Sigmoid colon (tissue), 7 donors: ENCODE measurements around the gene ADARB1. TPM values are rescaled to one million over a fixed set of nuclear protein-coding genes. Genes with fewer than 3 reads are reported as not detected.

Source experiments
- DNase-seq: peaks from one replicate; pipeline ENCODE4 v3.0.0-alpha.2; 2019
- H3K27ac ChIP-seq, 4 donors: fragments of 200-600 bp; sonication (generic); one replicate each; pipeline ENCODE4 v1.5.1; 2016 to 2019; ENCODE audit warnings: mild to moderate bottlenecking in 1 of 4
- H3K27me3 ChIP-seq, 3 donors: fragments of 200-600 bp; sonication (generic); one replicate each; pipeline ENCODE4 v1.5.1; 2019; ENCODE audit warnings: mild to moderate bottlenecking in 1 of 3
- H3K36me3 ChIP-seq, 4 donors: fragments of 200-600 bp; sonication (generic); one replicate each; pipeline ENCODE4 v1.5.1; 2016 to 2019
- H3K4me1 ChIP-seq, 4 donors: fragments of 200-600 bp; sonication (generic); one replicate each; pipeline ENCODE4 v1.5.1; 2017 to 2019
- H3K4me3 ChIP-seq, 4 donors: fragments of 200-600 bp; sonication (generic); one replicate each; pipeline ENCODE4 v1.5.1; 2017 to 2019; ENCODE audit warnings: mild to moderate bottlenecking in 2 of 4, moderate library complexity in 1 of 4
- H3K9me3 ChIP-seq, 4 donors: fragments of 200-600 bp in 3 of 4; sonication (generic) in 3 of 4; one replicate each; pipeline versions ENCODE4 v1.5.1 to v1.6.1; 2013 to 2019
- EP300 ChIP-seq, 4 donors: sonication (generic); formaldehyde crosslinking; IDR thresholded peaks; one replicate each; pipeline ENCODE4 v1.6.1; 2017; ENCODE audit warnings: antibody characterized with exemption in 4 of 4
- POLR2A ChIP-seq, 2 donors: fragments of 450-650 bp; IDR thresholded peaks; one replicate each; pipeline ENCODE4 v1.6.1; 2016; ENCODE audit warnings: antibody characterized with exemption in 2 of 2, mild to moderate bottlenecking in 2 of 2, moderate library complexity in 2 of 2
- POLR2AphosphoS5 ChIP-seq, 4 donors: sonication (generic); formaldehyde crosslinking; IDR thresholded peaks; one replicate each; pipeline ENCODE4 v1.6.1; 2017; ENCODE audit warnings: antibody characterized with exemption in 4 of 4
- WGBS, 2 donors: extraction: QIAGEN DNeasy Blood & Tissue Kit; methylation state at CpG; one replicate each; pipeline ENCODE4 v1.1.7; 2013; 5-methylcytosine and 5-hydroxymethylcytosine counted together
- intact Hi-C: fragments of 100-400 bp; cut with DNase I; formaldehyde crosslinking; loops from one replicate; pipeline ENCODE4 v1.15.1; 2023
- polyA plus RNA-seq, 3 donors: library from polyadenylated mRNA; stranded (reverse); fragments of 200-250 nt; gene quantifications; one replicate each; pipeline ENCODE4 v1.2.3, GENCODE V29; 2013
- total RNA-seq, 4 donors: library from RNA; depleted of rRNA; stranded (reverse); fragments of >200 nt; gene quantifications; one replicate each; pipeline ENCODE4 v1.1.0, GENCODE V29; 2016
- TF ChIP-seq, protein P1 (sequence below), 4 experiments: fragments of 450-650 bp in 3 of 4; fragments of 200-600 bp in 1 of 4; IDR thresholded peaks; one replicate each; pipeline ENCODE4 v1.5.1; 2016 to 2019; ENCODE audit warnings: antibody characterized with exemption in 4 of 4, mild to moderate bottlenecking in 3 of 4, moderate library complexity in 2 of 4
- donor health status: healthy with polysubstance abuse.
- donor health status: Bipolar disorder and iron deficiency.
- donor health status: healthy.

ADARB1 gene
- total and polyA plus RNA-seq, 7 donors, result 0.92 to 102 (median 41.3) TPM

DNA sequence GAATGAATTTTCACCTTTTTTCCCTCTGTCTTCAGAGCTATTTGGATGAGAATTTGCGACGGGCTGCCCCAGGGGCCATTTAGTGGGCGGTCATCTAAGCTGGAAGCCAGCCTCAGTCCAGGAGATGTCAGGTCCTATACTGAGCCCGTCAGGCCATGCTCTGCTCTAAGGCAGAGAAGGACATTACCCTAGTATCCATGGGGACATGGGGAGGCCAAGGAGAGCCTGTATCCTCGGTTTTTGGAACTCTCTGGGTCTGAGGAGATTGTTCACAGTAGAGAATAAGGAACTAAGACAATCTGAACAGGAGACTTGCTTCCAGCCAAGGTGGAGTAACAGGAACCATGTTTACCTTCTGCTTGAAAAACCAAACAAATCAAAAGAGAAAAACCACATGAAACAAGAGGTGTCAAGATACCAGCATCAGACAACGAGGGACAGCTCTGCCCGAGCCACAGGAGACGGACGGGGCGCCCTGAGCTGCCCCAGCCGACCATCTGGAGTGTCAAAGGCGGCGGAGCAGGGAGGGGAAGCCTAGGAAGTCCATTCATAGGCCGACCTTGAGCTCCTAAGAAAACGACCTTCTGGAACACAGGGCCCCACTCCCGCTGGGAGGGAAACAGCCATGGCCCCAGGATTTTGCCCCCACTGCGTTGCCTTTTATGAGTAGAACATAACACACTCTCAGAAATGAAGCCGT lies 20.0 kb upstream of the ADARB1 start:
- no peak for TF ChIP-seq EP300 (IDR thresholded peaks at IDR 0.05)
- TF ChIP-seq, protein P1, sequence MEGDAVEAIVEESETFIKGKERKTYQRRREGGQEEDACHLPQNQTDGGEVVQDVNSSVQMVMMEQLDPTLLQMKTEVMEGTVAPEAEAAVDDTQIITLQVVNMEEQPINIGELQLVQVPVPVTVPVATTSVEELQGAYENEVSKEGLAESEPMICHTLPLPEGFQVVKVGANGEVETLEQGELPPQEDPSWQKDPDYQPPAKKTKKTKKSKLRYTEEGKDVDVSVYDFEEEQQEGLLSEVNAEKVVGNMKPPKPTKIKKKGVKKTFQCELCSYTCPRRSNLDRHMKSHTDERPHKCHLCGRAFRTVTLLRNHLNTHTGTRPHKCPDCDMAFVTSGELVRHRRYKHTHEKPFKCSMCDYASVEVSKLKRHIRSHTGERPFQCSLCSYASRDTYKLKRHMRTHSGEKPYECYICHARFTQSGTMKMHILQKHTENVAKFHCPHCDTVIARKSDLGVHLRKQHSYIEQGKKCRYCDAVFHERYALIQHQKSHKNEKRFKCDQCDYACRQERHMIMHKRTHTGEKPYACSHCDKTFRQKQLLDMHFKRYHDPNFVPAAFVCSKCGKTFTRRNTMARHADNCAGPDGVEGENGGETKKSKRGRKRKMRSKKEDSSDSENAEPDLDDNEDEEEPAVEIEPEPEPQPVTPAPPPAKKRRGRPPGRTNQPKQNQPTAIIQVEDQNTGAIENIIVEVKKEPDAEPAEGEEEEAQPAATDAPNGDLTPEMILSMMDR (IDR thresholded peaks at IDR 0.05), result no peak
- Histone ChIP-seq H3K9me3 (no peaks in the 10 kb centered on the region), H3K27ac (no peak overlapping the region), H3K36me3 (no peaks in the 10 kb centered on the region), H3K4me3 (no peak overlapping the region), H3K4me1 (peaks cover 0 to 18% (median 0%) of the 10 kb centered on the region in 4 donors), H3K27me3 (no peaks in the 10 kb centered on the region)
- WGBS, 2 donors, result 52 to 71% methylated on average over 18 of the region's 18 CpGs
- no peak for DNase-seq
- intact Hi-C loops, result no loop called here

DNA sequence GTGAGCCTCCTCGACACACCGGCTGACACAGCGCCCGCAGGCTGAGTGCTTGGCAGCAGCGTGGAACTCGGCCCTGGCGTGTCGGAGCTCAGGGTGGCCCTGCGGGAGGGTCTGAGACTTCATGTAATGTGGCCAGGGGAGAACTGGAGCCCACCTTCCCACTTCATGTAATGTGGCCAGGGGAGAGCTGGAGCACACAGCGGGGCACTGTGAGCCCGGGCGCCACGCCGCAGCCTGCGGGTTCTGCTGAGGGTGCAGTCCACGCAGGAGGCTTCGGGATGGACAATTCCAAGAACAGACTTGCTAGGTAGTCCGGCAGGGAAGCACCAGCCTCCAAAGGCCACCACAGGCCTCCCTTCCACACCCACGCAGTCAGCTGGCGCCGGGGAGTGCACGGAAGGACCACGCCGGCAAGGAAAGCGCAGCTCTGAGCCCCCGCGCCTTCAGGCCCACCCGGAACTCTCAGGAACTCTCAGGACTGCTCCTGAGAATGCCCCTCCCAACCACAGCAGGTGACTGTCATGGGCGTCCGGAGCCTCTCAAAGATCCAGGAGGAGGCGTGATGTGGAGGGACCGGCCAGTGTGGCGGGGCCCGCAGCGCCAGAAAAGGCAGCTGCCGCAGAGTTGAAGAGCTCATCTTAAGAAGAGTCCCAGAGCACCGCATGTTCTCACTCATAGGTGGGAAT lies 19.3 kb upstream of the ADARB1 start:
- DNase-seq, result peak; percentile 78
- 86 to 93% methylated on average over 37 of the region's 37 CpGs for whole genome bisulfite sequencing, 2 donors
- H3K36me3 ChIP-seq, result no peaks in the 10 kb centered on the region
- H3K4me3 ChIP-seq, result no peak overlapping the region
- no peak for TF ChIP-seq POLR2AphosphoS5 (IDR thresholded peaks at IDR 0.05)
- TF ChIP-seq, protein P1 (IDR thresholded peaks at IDR 0.05), result no peak
- TF ChIP-seq EP300 (IDR thresholded peaks at IDR 0.05), result no peak
- TF ChIP-seq POLR2A (IDR thresholded peaks at IDR 0.05), result no peak
- H3K27me3 ChIP-seq, result no peaks in the 10 kb centered on the region
- peaks cover 0 to 14% (median 0%) of the 10 kb centered on the region in 4 donors for H3K4me1 ChIP-seq
- H3K27ac ChIP-seq, result no peak overlapping the region
- H3K9me3 ChIP-seq, result no peaks in the 10 kb centered on the region
- intact Hi-C loops, result no loop called here

DNA sequence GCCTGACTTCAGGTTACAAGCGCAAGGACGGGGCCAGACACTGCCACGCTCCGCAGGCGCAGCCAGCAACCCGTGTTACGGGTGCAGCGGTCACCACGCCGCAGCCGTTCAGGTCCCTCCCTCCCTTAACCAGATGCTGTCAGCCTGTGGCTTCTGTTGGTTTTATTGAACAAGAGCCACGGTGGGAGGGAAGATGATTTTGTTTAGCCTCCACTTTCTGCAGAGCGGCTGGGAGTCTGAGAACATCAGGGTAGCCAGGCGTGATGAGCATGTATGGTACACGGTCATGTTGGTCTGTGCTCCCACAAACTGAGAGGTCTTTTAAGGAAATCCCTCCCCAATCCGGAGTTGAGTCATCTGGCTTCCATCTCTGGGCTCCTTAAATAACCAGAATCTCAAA lies 18.5 kb upstream of the ADARB1 start:
- Histone ChIP-seq H3K9me3 (no peaks in the 10 kb centered on the region), H3K4me1 (peaks cover 0 to 9% (median 0%) of the 10 kb centered on the region in 4 donors), H3K27me3 (no peaks in the 10 kb centered on the region), H3K4me3 (no peak overlapping the region), H3K36me3 (no peaks in the 10 kb centered on the region), H3K27ac (peak overlapping the region in 1 of 4 donors; percentile 15)
- TF ChIP-seq EP300 (IDR thresholded peaks at IDR 0.05) (no peak), POLR2AphosphoS5 (IDR thresholded peaks at IDR 0.05) (no peak), POLR2A (IDR thresholded peaks at IDR 0.05) (no peak)
- TF ChIP-seq, protein P1 (IDR thresholded peaks at IDR 0.05), result no peak
- DNase-seq, result no peak
- 66 to 80% methylated on average over 16 of the region's 16 CpGs for whole genome bisulfite sequencing, 2 donors
- intact Hi-C loops, result no loop called here

DNA sequence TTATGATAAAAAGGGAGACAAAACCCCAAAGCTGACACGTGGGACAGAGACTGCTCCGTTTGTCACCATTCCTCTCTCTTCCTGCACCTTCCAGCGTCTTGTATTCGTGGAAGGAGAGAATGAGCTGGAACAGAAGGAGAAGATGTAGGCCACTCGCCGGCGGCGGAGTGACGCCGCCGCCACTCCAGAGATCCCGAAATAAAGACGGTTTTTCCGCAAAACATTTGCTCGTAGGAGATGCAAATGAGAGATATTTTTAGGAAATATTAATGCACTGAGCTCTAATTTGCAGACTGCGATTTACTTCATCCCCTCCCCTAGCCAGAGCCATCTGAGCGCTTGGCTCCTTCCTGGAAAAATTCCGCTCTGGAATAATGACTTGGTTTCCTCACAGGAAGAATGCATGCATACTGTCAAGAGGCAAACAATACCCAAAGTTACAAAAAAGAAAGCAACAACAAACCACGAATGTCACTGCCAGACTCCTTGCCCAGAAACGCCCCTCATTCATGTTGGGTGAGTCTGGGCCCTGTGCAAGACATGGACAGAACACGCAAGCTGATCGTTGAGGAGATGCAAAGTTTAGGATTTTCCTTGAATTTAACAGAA lies 18.0 kb upstream of the ADARB1 start:
- Histone ChIP-seq H3K4me1 (peaks cover 0 to 3% (median 0%) of the 10 kb centered on the region in 4 donors), H3K27ac (peak overlapping the region in 1 of 4 donors; percentile 15), H3K4me3 (no peak overlapping the region), H3K36me3 (no peaks in the 10 kb centered on the region), H3K9me3 (no peaks in the 10 kb centered on the region), H3K27me3 (no peaks in the 10 kb centered on the region)
- WGBS, 2 donors, result 74 to 78% methylated on average over 22 of the region's 22 CpGs
- TF ChIP-seq POLR2A (IDR thresholded peaks at IDR 0.05) (no peak), EP300 (IDR thresholded peaks at IDR 0.05) (no peak), POLR2AphosphoS5 (IDR thresholded peaks at IDR 0.05) (no peak)
- TF ChIP-seq, protein P1 (IDR thresholded peaks at IDR 0.05), result no peak
- no peak for DNase-seq
- intact Hi-C loops, result no loop called here
